ENCODE results near the gene NDUFB8. TPM values are rescaled to one million over a fixed set of nuclear protein-coding genes. Genes with fewer than 3 reads are reported as not detected.
"Not testable (repeated sequence)": the region's sequence is repeated elsewhere in the genome, so short reads cannot be mapped to it uniquely, and the experiment has no call there.

The NDUFB8 gene
- total RNA-seq, result 430 TPM
- long read RNA-seq, transcript NDUFB8-203 (5 exons, 713 nt), result minor isoform, 8 of 226 reads
- long read RNA-seq, transcript NDUFB8-205 (4 exons, 829 nt), result minor isoform, 11 of 226 reads
- long read RNA-seq, transcript NDUFB8-201 (5 exons, 671 nt), result major isoform, 191 of 226 reads
- long read RNA-seq, partial matches to known transcripts, result 7 of 226 reads
- long read RNA-seq, other reads (novel, unspliced or antisense), result 5 of 226 reads

DNA sequence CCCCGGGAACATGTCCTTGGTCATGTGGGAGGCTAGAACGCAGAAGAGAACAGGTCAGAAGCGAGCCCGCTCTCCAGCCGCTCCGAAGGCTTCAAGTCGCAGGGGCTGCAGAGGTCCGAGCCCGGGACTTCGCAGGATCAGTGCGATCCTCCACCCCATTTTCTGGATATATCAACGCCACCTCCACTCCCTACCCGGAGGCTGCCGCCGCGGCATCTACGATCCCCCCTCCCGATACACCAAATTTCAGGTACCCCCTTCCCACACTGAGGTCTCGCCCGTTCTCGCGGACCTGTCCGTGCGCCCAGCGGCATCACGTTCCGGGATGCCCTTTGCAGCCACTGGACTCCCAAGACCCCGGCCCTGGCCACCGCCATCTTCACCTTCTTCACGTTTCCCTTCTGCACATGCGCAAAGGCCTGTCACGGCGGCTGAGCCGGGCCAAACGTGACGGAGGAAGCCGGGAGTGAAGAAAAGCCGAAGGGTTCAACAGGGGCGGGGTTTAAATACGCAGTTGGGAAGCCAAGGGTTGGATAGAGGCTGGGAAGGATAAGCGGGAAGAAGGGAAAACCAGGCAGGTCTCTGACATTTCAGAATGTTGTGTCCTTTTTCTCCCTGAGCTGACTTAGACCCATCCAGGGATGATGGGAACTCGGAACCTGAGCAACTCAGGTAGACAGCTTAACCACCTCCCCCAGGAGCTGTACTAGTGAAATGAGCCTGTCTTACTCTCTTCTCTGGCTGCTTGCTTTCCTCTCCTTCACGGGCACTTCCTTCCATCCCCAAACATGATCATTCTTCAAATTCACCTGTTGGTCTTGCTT is at the start of gene NDUFB8:
NDUFB8 (minus strand) TSS at position 397 of the 824 bp plus-strand sequence; CDS start at position 377, 20 bp downstream.
- DNase-seq, result peak; percentile 91
- peaks cover 43% of the 10 kb centered on the region for H3K4me1 ChIP-seq
- H3K4me3 ChIP-seq, result peak within 1 kb of the TSS; percentile 75
- H3K27ac ChIP-seq (replicated peaks), result peak within 1 kb of the TSS; percentile 90
- H3K9me3 ChIP-seq (replicated peaks), result no peaks in the 10 kb centered on the region
- peaks cover 30% of the 10 kb centered on the region for H3K36me3 ChIP-seq
- TF ChIP-seq, protein P1, sequence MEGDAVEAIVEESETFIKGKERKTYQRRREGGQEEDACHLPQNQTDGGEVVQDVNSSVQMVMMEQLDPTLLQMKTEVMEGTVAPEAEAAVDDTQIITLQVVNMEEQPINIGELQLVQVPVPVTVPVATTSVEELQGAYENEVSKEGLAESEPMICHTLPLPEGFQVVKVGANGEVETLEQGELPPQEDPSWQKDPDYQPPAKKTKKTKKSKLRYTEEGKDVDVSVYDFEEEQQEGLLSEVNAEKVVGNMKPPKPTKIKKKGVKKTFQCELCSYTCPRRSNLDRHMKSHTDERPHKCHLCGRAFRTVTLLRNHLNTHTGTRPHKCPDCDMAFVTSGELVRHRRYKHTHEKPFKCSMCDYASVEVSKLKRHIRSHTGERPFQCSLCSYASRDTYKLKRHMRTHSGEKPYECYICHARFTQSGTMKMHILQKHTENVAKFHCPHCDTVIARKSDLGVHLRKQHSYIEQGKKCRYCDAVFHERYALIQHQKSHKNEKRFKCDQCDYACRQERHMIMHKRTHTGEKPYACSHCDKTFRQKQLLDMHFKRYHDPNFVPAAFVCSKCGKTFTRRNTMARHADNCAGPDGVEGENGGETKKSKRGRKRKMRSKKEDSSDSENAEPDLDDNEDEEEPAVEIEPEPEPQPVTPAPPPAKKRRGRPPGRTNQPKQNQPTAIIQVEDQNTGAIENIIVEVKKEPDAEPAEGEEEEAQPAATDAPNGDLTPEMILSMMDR (IDR thresholded peaks at IDR 0.05; ENCODE audit: borderline replicate concordance), result no peak
- intact Hi-C loops (cut with micrococcal nuclease), result no loop called here
- H3K27me3 ChIP-seq (ENCODE audit: low read depth), result no peaks in the 10 kb centered on the region

DNA sequence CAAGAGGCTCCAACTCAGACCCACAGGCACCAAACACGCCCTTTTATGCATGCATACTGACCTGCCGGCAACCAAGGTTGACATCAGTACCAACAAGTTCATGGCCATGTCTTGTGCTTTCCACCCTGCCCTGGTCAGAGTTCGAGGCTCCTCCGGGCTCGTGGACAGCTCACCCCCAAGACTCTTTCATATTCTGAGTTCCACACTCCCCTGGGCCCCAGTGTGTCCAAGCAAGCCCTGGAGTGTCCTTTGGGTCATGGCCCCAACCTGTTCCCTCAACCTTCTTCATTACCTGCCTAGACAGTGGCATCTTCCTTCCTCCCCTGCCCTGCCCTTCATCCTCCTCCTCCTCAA is 46.6 kb upstream of the NDUFB8 start:
- Histone ChIP-seq H3K9me3 (replicated peaks) (no peaks in the 10 kb centered on the region), H3K4me1 (no peaks in the 10 kb centered on the region), H3K36me3 (no peaks in the 10 kb centered on the region), H3K27me3 (ENCODE audit: low read depth) (peaks cover 82% of the 10 kb centered on the region), H3K4me3 (no peak overlapping the region), H3K27ac (replicated peaks) (no peak overlapping the region)
- TF ChIP-seq, protein P1 (IDR thresholded peaks at IDR 0.05; ENCODE audit: borderline replicate concordance), result no peak
- DNase-seq, result no peak
- intact Hi-C loops (cut with micrococcal nuclease), result no loop called here

DNA sequence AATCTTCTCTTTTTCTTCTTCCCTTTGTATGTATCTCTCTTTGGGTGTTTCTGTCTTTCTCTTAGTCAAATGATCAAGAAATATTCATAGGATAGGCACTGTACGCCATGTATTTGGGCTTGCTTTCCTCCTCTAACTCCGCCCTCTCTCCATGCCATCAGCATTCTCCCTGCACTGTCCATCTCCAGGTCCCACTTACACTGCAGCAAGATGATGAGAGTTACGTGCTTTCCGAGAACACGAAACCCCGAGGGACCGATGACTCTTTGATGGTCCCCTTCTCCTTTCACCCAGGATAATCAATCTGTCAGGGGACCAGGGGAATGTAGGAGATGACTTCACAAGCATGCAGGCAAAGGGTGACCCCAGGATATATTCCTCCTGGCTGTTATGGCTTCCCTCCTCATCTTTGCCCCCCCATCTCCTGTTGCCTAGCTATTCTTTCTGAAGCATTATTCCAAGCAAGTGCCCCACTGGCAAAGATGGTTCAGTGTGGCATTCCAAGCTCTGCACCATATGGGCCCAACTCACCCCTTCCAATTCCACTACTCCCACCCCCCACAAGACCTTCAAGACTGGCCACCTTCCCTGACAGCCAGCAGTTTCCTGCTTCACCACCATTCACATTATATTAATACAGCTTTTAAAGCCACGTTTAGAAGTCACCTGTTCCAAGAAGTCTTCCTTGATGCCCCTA is 46.1 kb upstream of the NDUFB8 start:
- peaks cover 87% of the 10 kb centered on the region for H3K27me3 ChIP-seq (ENCODE audit: low read depth)
- DNase-seq, result no peak
- H3K4me3 ChIP-seq, result no peak overlapping the region
- H3K9me3 ChIP-seq (replicated peaks), result no peaks in the 10 kb centered on the region
- H3K36me3 ChIP-seq, result no peaks in the 10 kb centered on the region
- TF ChIP-seq, protein P1 (IDR thresholded peaks at IDR 0.05; ENCODE audit: borderline replicate concordance), result no peak
- H3K4me1 ChIP-seq, result no peaks in the 10 kb centered on the region
- intact Hi-C loops (cut with micrococcal nuclease), result no loop called here
- H3K27ac ChIP-seq (replicated peaks), result no peak overlapping the region

DNA sequence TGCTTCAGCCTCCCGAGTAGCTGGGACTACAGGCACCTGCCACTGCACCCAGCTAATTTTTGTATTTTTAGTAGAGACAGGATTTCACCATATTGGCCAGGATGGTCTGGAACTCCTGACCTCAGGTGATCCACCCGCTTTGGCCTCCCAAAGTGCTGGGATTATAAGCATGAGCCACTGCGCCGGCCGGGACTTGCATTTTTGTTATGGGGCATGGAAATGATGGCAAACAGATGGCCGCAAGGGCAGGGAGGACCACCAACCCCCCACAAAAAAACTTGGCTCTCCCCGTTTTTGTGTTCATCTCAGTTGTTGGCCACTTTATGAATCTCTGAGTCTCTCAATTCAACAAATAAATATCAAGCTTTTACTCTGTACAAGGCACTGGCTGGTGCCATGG is 45.5 kb upstream of the NDUFB8 start:
- intact Hi-C loops (cut with micrococcal nuclease); H3K4me3 ChIP-seq; H3K9me3 ChIP-seq (replicated peaks); H3K36me3 ChIP-seq; H3K4me1 ChIP-seq; H3K27ac ChIP-seq (replicated peaks); DNase-seq: not testable (repeated sequence)
- H3K27me3 ChIP-seq (ENCODE audit: low read depth), result peaks cover 93% of the 10 kb centered on the region

DNA sequence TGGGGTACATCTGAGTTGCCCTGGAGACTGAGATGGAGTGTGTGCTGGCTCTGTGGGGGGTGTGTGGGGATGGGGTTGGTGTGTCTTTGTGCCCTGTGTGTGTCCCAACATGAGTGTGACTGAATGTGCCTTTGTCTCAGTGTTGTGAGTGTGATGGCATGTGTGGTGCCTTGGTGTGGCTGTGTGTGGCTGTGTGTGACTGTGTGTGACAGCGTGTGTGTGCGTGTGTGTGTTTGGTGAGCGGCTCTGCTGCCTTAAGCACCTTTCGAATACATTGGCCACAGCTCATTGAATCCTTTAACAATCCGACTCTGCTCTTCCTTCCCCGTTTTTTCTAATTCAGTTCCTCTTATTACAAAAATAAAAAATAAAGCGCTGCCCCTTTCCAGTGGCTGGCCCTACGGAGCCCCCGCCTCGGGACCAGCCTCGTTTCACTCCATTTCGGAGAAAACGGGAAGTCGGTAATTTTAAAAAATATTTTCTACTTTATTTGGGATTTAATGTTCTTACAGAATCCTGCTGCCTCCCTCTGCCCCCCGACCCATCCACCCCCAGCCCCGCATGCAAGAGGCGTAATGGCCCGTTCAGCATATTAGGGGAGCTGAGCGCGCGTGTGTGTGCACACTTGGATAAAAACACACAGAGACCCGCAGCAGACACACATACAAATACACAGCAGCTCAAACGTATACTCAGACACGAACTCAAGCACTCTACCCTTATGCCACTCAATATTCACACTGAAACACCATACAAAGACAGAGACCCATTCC is 41.6 kb upstream of the NDUFB8 start:
- intact Hi-C loops (cut with micrococcal nuclease), result no loop called here
- peaks cover 98% of the 10 kb centered on the region for H3K27me3 ChIP-seq (ENCODE audit: low read depth)

More for the DNA sequence above, 41.6 kb upstream of the NDUFB8 start:
- TF ChIP-seq, protein P1 (IDR thresholded peaks at IDR 0.05; ENCODE audit: borderline replicate concordance), result no peak
- Histone ChIP-seq H3K36me3 (no peaks in the 10 kb centered on the region), H3K4me1 (no peaks in the 10 kb centered on the region), H3K27ac (replicated peaks) (no peak overlapping the region), H3K4me3 (no peak overlapping the region), H3K9me3 (replicated peaks) (no peaks in the 10 kb centered on the region)
- DNase-seq, result no peak

Data from left ventricle myocardium inferior (tissue), 1 donor.